ENCODE measurements around the gene FRMD4B.

Gene FRMD4B

GRCh38 chr3:69320871-69321271, 65.0 kb downstream of the FRMD4B start:
- no peak for DNase-seq (ENCODE audit: low spot score in 2 of 2)
- in situ Hi-C loops (cut with MboI; ENCODE audit: low sequenced_read_pairs) = loop anchor here (5.0 to 25.0 kb wide), 2 partner anchors 351 to 616 kb away; no protein-coding TSS in a partner anchor
- Histone ChIP-seq H3K4me3 (no peak overlapping the region), H3K36me3 (replicated peaks) (no peaks in the 10 kb centered on the region), H3K9me3 (no peaks in the 10 kb centered on the region), H3K27me3 (ENCODE audit: low read depth) (no peaks in the 10 kb centered on the region), H3K4me1 (peaks cover 3% of the 10 kb centered on the region)

GRCh38 chr3:69319652-69320051, 66.2 kb downstream of the FRMD4B start:
- no peaks in the 10 kb centered on the region for H3K36me3 ChIP-seq (replicated peaks)
- in situ Hi-C loops (cut with MboI; ENCODE audit: low sequenced_read_pairs) = loop anchor here (5.0 to 25.0 kb wide), 2 partner anchors 353 to 618 kb away; no protein-coding TSS in a partner anchor
- no peaks in the 10 kb centered on the region for H3K27me3 ChIP-seq (ENCODE audit: low read depth)
- H3K9me3 ChIP-seq = no peaks in the 10 kb centered on the region
- DNase-seq (ENCODE audit: low spot score in 2 of 2) = no peak
- H3K4me1 ChIP-seq = peaks cover 3% of the 10 kb centered on the region
- no peak overlapping the region for H3K4me3 ChIP-seq

GRCh38 chr3:69318410-69318809, 67.5 kb downstream of the FRMD4B start:
- H3K9me3 ChIP-seq = no peaks in the 10 kb centered on the region
- H3K27me3 ChIP-seq (ENCODE audit: low read depth) = no peaks in the 10 kb centered on the region
- H3K4me1 ChIP-seq = peaks cover 3% of the 10 kb centered on the region
- H3K4me3 ChIP-seq = no peak overlapping the region
- no peaks in the 10 kb centered on the region for H3K36me3 ChIP-seq (replicated peaks)
- DNase-seq (ENCODE audit: low spot score in 2 of 2) = no peak
- in situ Hi-C loops (cut with MboI; ENCODE audit: low sequenced_read_pairs) = loop anchor here (25.0 kb wide), 1 partner anchor 619 kb away; no protein-coding TSS in a partner anchor

- Histone ChIP-seq H3K9me3 (no peaks in the 10 kb centered on the region), H3K27me3 (ENCODE audit: low read depth) (no peaks in the 10 kb centered on the region), H3K36me3 (replicated peaks) (no peaks in the 10 kb centered on the region), H3K4me3 (no peak overlapping the region), H3K4me1 (no peaks in the 10 kb centered on the region)
- no peak for DNase-seq (ENCODE audit: low spot score in 2 of 2)
- in situ Hi-C loops (cut with MboI; ENCODE audit: low sequenced_read_pairs) = loop anchor here (25.0 kb wide), 1 partner anchor 624 kb away; no protein-coding TSS in a partner anchor
These were observed 72.6 kb downstream of the FRMD4B start for GRCh38 chr3:69313251-69313650.

GRCh38 chr3:69309814-69310213, 76.1 kb downstream of the FRMD4B start:
- H3K27me3 ChIP-seq (ENCODE audit: low read depth) = no peaks in the 10 kb centered on the region
- no peak overlapping the region for H3K4me3 ChIP-seq
- in situ Hi-C loops (cut with MboI; ENCODE audit: low sequenced_read_pairs) = loop anchor here (5.0 to 25.0 kb wide), 2 partner anchors 148 to 627 kb away; no protein-coding TSS in a partner anchor
- peak; percentile 35 to 40 for DNase-seq (ENCODE audit: low spot score in 2 of 2)
- H3K4me1 ChIP-seq = no peaks in the 10 kb centered on the region
- no peaks in the 10 kb centered on the region for H3K36me3 ChIP-seq (replicated peaks)
- no peaks in the 10 kb centered on the region for H3K9me3 ChIP-seq

GRCh38 chr3:69306239-69307185, 79.4 kb downstream of the FRMD4B start:
- no peak overlapping the region for H3K4me3 ChIP-seq
- no peaks in the 10 kb centered on the region for H3K4me1 ChIP-seq
- no peaks in the 10 kb centered on the region for H3K36me3 ChIP-seq (replicated peaks)
- in situ Hi-C loops (cut with MboI; ENCODE audit: low sequenced_read_pairs) = loop anchor here (5.0 to 25.0 kb wide), 2 partner anchors 144 to 631 kb away; no protein-coding TSS in a partner anchor
- no peaks in the 10 kb centered on the region for H3K9me3 ChIP-seq
- DNase-seq (ENCODE audit: low spot score in 2 of 2) = peak; percentile 68 to 74
- H3K27me3 ChIP-seq (ENCODE audit: low read depth) = no peaks in the 10 kb centered on the region

- no peak for DNase-seq (ENCODE audit: low spot score in 2 of 2)
- Histone ChIP-seq H3K4me3 (no peak overlapping the region), H3K9me3 (no peaks in the 10 kb centered on the region), H3K4me1 (no peaks in the 10 kb centered on the region), H3K36me3 (replicated peaks) (no peaks in the 10 kb centered on the region), H3K27me3 (ENCODE audit: low read depth) (no peaks in the 10 kb centered on the region)
- in situ Hi-C loops (cut with MboI; ENCODE audit: low sequenced_read_pairs) = loop anchor here (5.0 to 25.0 kb wide), 2 partner anchors 143 to 632 kb away; no protein-coding TSS in a partner anchor
These were observed 80.9 kb downstream of the FRMD4B start for GRCh38 chr3:69305011-69305410.

GRCh38 chr3:69304396-69304795, 81.5 kb downstream of the FRMD4B start:
- Histone ChIP-seq H3K27me3 (ENCODE audit: low read depth) (no peaks in the 10 kb centered on the region), H3K4me1 (no peaks in the 10 kb centered on the region), H3K4me3 (no peak overlapping the region), H3K36me3 (replicated peaks) (no peaks in the 10 kb centered on the region), H3K9me3 (no peaks in the 10 kb centered on the region)
- DNase-seq (ENCODE audit: low spot score in 2 of 2) = no peak
- in situ Hi-C loops (cut with MboI; ENCODE audit: low sequenced_read_pairs) = loop anchor here (25.0 kb wide), 1 partner anchor 633 kb away; no protein-coding TSS in a partner anchor

GRCh38 chr3:69300296-69300695, 85.6 kb downstream of the FRMD4B start:
- Histone ChIP-seq H3K9me3 (no peaks in the 10 kb centered on the region), H3K4me1 (no peaks in the 10 kb centered on the region), H3K27me3 (ENCODE audit: low read depth) (no peaks in the 10 kb centered on the region), H3K36me3 (replicated peaks) (no peaks in the 10 kb centered on the region), H3K4me3 (no peak overlapping the region)
- in situ Hi-C loops (cut with MboI; ENCODE audit: low sequenced_read_pairs) = loop anchor here (25.0 kb wide), 1 partner anchor 637 kb away; no protein-coding TSS in a partner anchor
- no peak for DNase-seq (ENCODE audit: low spot score in 2 of 2)

- DNase-seq (ENCODE audit: low spot score in 2 of 2) = no peak
- Histone ChIP-seq H3K27me3 (ENCODE audit: low read depth) (no peaks in the 10 kb centered on the region), H3K4me3 (no peak overlapping the region), H3K9me3 (no peaks in the 10 kb centered on the region), H3K36me3 (replicated peaks) (no peaks in the 10 kb centered on the region), H3K4me1 (no peaks in the 10 kb centered on the region; the same call in 1 of the 2 replicates)
- in situ Hi-C loops (cut with MboI; ENCODE audit: low sequenced_read_pairs) = no loop called here
These were observed 86.5 kb downstream of the FRMD4B start for GRCh38 chr3:69299344-69299743.

- H3K9me3 ChIP-seq = no peaks in the 10 kb centered on the region
- no peaks in the 10 kb centered on the region for H3K27me3 ChIP-seq (ENCODE audit: low read depth)
- in situ Hi-C loops (cut with MboI; ENCODE audit: low sequenced_read_pairs) = no loop called here
- no peak overlapping the region for H3K4me3 ChIP-seq
- no peaks in the 10 kb centered on the region for H3K36me3 ChIP-seq (replicated peaks)
- no peak for DNase-seq (ENCODE audit: low spot score in 2 of 2)
- no peaks in the 10 kb centered on the region; the same call in 1 of the 2 replicates for H3K4me1 ChIP-seq
These were observed 88.4 kb downstream of the FRMD4B start for GRCh38 chr3:69297501-69297900.

- Histone ChIP-seq H3K27me3 (ENCODE audit: low read depth) (no peaks in the 10 kb centered on the region), H3K36me3 (replicated peaks) (no peaks in the 10 kb centered on the region), H3K4me1 (no peaks in the 10 kb centered on the region; the same call in 1 of the 2 replicates), H3K4me3 (no peak overlapping the region), H3K9me3 (no peaks in the 10 kb centered on the region)
- no peak for DNase-seq (ENCODE audit: low spot score in 2 of 2)
- in situ Hi-C loops (cut with MboI; ENCODE audit: low sequenced_read_pairs) = no loop called here
These were observed 88.9 kb downstream of the FRMD4B start for GRCh38 chr3:69296995-69297394.

GRCh38 chr3:69294014-69294766, 91.7 kb downstream of the FRMD4B start:
- in situ Hi-C loops (cut with MboI; ENCODE audit: low sequenced_read_pairs) = no loop called here
- no peaks in the 10 kb centered on the region for H3K36me3 ChIP-seq (replicated peaks)
- no peaks in the 10 kb centered on the region for H3K9me3 ChIP-seq
- no peak overlapping the region for H3K4me3 ChIP-seq
- no peak for DNase-seq (ENCODE audit: low spot score in 2 of 2)
- no peaks in the 10 kb centered on the region for H3K27me3 ChIP-seq (ENCODE audit: low read depth)
- H3K4me1 ChIP-seq = peaks cover 7% of the 10 kb centered on the region

Measured in HAP-1 (cell line).